ENCODE measurements around the gene HOTAIR.

Gene HOTAIR

GRCh38 chr12:53998110-53998899, 23.6 kb upstream of the HOTAIR start:
- peaks cover 0 to 29% (median 16%) of the 10 kb centered on the region in 4 experiments for H3K4me1 ChIP-seq (ENCODE audit: control extremely low read depth in 1 of 4, control insufficient read depth in 4 of 4, insufficient read depth in 4 of 4, low read length in 3 of 4)
- no peaks in the 10 kb centered on the region for H3K9me3 ChIP-seq (ENCODE audit: control extremely low read depth in 1 of 5, control insufficient read depth in 4 of 5, insufficient read depth in 2 of 5, low read depth in 1 of 5, low read length in 4 of 5)
- 4% methylated on average over 3 of the region's 11 CpGs for WGBS (ENCODE audit: insufficient coverage)
- H3K27ac ChIP-seq (ENCODE audit: insufficient read depth in 1 of 2, low read depth in 1 of 2, low read length in 2 of 2, poor library complexity in 1 of 2, severe bottlenecking in 2 of 2): no peak overlapping the region
- no peak for DNase-seq
- CTCF ChIA-PET: interaction anchor here (0.8 to 7.5 kb wide), 4 partner anchors 12 to 217 kb away, joined by 3 to 46 read pairs (median 6); partner anchors contain the start of gene HOXC10
- no peak overlapping the region for H3K4me3 ChIP-seq (ENCODE audit: control insufficient read depth in 1 of 7, extremely low read depth in 1 of 7, insufficient read depth in 4 of 7, low read depth in 2 of 7, low read length in 6 of 7)
- H3K36me3 ChIP-seq (ENCODE audit: control insufficient read depth in 4 of 4, insufficient read depth in 4 of 4, low read length in 3 of 4): no peaks in the 10 kb centered on the region
- H3K27me3 ChIP-seq (replicated peaks in 2 of 5; ENCODE audit: control insufficient read depth in 4 of 5, insufficient read depth in 5 of 5, low read length in 4 of 5): peaks cover 8 to 100% (median 63%) of the 10 kb centered on the region in 5 experiments
- POLR2A ChIA-PET: no interaction called here

GRCh38 chr12:53997204-53998109, 22.7 kb upstream of the HOTAIR start:
- no peaks in the 10 kb centered on the region for H3K36me3 ChIP-seq (ENCODE audit: control insufficient read depth in 4 of 4, insufficient read depth in 4 of 4, low read length in 3 of 4)
- H3K9me3 ChIP-seq (ENCODE audit: control extremely low read depth in 1 of 5, control insufficient read depth in 4 of 5, insufficient read depth in 2 of 5, low read depth in 1 of 5, low read length in 4 of 5): no peaks in the 10 kb centered on the region
- H3K27me3 ChIP-seq (replicated peaks in 2 of 5; ENCODE audit: control insufficient read depth in 4 of 5, insufficient read depth in 5 of 5, low read length in 4 of 5): peaks cover 14 to 100% (median 61%) of the 10 kb centered on the region in 5 experiments
- POLR2A ChIA-PET: no interaction called here
- H3K4me3 ChIP-seq (ENCODE audit: control insufficient read depth in 1 of 7, extremely low read depth in 1 of 7, insufficient read depth in 4 of 7, low read depth in 2 of 7, low read length in 6 of 7): no peak overlapping the region
- CTCF ChIA-PET: interaction anchor here (0.8 to 7.5 kb wide), 4 partner anchors 11 to 218 kb away, joined by 3 to 46 read pairs (median 6); partner anchors contain the start of gene HOXC10
- DNase-seq: no peak
- 5% methylated on average over 33 of the region's 35 CpGs for WGBS (ENCODE audit: insufficient coverage)
- H3K4me1 ChIP-seq (ENCODE audit: control extremely low read depth in 1 of 4, control insufficient read depth in 4 of 4, insufficient read depth in 4 of 4, low read length in 3 of 4): peaks cover 0 to 29% (median 16%) of the 10 kb centered on the region in 4 experiments
- H3K27ac ChIP-seq (ENCODE audit: insufficient read depth in 1 of 2, low read depth in 1 of 2, low read length in 2 of 2, poor library complexity in 1 of 2, severe bottlenecking in 2 of 2): no peak overlapping the region

DNA sequence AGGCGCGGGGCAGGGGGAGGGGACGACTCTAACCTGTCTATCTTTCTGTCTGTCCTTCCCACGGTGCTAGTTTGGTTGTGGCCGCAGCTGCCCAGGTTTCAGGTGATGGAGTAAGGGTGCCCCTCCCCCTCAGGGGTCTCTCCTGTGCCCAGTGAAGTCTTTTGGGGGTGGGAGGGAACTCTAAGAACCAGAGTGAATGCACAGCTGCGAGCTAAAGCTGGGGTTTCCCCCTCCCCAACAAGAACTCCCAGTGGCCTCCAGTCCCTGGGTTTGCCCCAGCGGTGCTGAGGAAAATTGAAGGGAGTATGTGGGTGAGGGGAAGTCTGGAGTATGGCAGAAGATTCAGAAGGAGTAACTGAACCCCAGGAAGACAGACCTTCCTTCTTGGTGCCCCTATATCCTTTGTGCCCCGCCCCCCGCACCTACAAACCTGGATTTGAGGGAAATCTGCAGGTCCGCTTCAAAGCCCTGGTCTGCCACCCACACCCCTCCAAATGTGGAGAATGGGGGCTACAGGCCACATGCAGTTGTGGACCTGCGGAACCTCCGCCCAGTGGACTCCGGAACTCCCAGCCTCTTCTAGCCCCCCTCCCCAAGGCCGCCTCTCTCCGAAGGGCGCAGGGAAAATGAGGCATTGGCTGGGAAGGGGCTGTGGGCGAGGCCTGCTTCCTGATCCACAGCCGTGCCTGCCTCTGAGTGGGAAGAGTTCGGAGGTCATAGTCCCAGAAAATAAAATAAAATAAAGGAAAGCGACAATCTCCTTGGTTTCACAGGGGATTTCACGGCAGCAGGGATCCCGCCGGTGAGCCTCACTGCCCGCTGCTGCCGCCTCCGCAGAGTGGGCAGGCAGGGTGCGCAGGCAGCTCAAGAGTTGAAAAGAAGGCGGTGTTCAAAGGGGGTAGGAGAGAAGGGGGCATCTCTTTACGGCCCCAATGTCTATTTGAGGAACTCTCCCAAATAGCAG, 21.8 kb upstream of the HOTAIR start:
- no peak for DNase-seq
- POLR2A ChIA-PET: interaction anchor here (0.5 kb wide), 1 partner anchor 122 kb away, joined by 3 read pairs; no protein-coding TSS in a partner anchor
- Histone ChIP-seq H3K36me3 (ENCODE audit: control insufficient read depth in 4 of 4, insufficient read depth in 4 of 4, low read length in 3 of 4) (no peaks in the 10 kb centered on the region), H3K27ac (ENCODE audit: insufficient read depth in 1 of 2, low read depth in 1 of 2, low read length in 2 of 2, poor library complexity in 1 of 2, severe bottlenecking in 2 of 2) (peak overlapping the region in 1 of 2 experiments; percentile 70), H3K9me3 (ENCODE audit: control extremely low read depth in 1 of 5, control insufficient read depth in 4 of 5, insufficient read depth in 2 of 5, low read depth in 1 of 5, low read length in 4 of 5) (no peaks in the 10 kb centered on the region), H3K4me1 (ENCODE audit: control extremely low read depth in 1 of 4, control insufficient read depth in 4 of 4, insufficient read depth in 4 of 4, low read length in 3 of 4) (peaks cover 0 to 29% (median 16%) of the 10 kb centered on the region in 4 experiments), H3K4me3 (ENCODE audit: control insufficient read depth in 1 of 7, extremely low read depth in 1 of 7, insufficient read depth in 4 of 7, low read depth in 2 of 7, low read length in 6 of 7) (peak overlapping the region in 4 of 7 experiments; percentile 16 to 72 (median 60)), H3K27me3 (replicated peaks in 2 of 5; ENCODE audit: control insufficient read depth in 4 of 5, insufficient read depth in 5 of 5, low read length in 4 of 5) (peaks cover 10 to 100% (median 65%) of the 10 kb centered on the region in 5 experiments)
- WGBS (ENCODE audit: insufficient coverage): 10% methylated on average over 20 of the region's 29 CpGs
- CTCF ChIA-PET: interaction anchor here (1.3 to 7.5 kb wide), 2 partner anchors 10 to 219 kb away, joined by 5 to 46 read pairs; partner anchors contain the start of gene HOXC10

DNA sequence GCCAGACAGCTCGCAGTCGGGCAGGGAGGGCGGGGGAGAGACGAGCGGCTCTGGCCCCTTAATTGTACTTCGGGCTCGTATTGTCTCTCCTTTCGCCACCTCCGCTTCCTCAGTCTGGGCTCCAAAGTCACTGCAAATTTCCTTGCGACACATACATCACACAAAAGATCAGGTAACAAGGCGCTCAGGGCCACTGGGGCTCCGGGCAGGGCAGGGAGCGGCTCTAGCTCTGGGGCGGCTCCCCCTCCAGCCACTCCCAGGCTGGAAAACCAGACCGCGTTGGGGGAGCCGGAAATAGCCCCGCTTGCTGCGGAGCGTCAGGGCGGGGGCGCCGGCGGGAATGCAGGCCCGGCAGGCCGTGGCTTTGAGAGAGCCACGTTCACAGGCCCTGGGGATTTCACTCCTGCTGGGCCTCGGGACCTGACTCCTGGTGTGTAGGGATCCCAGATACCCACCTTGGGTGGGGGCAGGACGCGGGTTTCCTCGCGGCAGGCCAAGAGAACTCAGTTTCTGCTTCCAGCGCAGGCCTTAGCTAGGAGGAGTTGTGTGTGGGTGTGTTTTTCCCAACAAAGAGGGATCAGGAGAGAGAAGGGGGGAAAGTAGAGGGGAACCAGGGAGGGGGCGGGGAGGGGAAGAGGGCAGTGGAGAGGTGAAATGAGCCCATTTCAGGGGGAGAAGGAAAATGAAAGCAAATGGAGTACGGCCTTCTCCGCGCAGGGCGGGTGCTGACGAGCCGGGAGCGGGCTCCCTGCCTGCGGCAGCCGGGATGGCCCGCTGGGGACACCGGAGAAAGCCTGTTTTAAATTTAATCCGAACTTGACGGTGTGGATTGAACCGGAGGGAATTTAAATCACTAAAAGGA, 20.9 kb upstream of the HOTAIR start:
- H3K4me1 ChIP-seq (ENCODE audit: control extremely low read depth in 1 of 4, control insufficient read depth in 4 of 4, insufficient read depth in 4 of 4, low read length in 3 of 4): peaks cover 0 to 29% (median 16%) of the 10 kb centered on the region in 4 experiments
- peak overlapping the region in 1 of 2 experiments; percentile 70 for H3K27ac ChIP-seq (ENCODE audit: insufficient read depth in 1 of 2, low read depth in 1 of 2, low read length in 2 of 2, poor library complexity in 1 of 2, severe bottlenecking in 2 of 2)
- DNase-seq: peak in 2 of 3 donors; percentile 45 to 48
- no peaks in the 10 kb centered on the region for H3K9me3 ChIP-seq (ENCODE audit: control extremely low read depth in 1 of 5, control insufficient read depth in 4 of 5, insufficient read depth in 2 of 5, low read depth in 1 of 5, low read length in 4 of 5)
- H3K27me3 ChIP-seq (replicated peaks in 2 of 5; ENCODE audit: control insufficient read depth in 4 of 5, insufficient read depth in 5 of 5, low read length in 4 of 5): peaks cover 10 to 100% (median 66%) of the 10 kb centered on the region in 5 experiments
- CTCF ChIA-PET: interaction anchor here (7.5 kb wide), 1 partner anchor 9 kb away, joined by 46 read pairs; the partner anchor contains the start of gene HOXC10
- POLR2A ChIA-PET: no interaction called here
- H3K4me3 ChIP-seq (ENCODE audit: control insufficient read depth in 1 of 7, extremely low read depth in 1 of 7, insufficient read depth in 4 of 7, low read depth in 2 of 7, low read length in 6 of 7): peak overlapping the region in 6 of 7 experiments; percentile 16 to 72 (median 36)
- H3K36me3 ChIP-seq (ENCODE audit: control insufficient read depth in 4 of 4, insufficient read depth in 4 of 4, low read length in 3 of 4): no peaks in the 10 kb centered on the region
- under 1% methylated on average over 40 of the region's 48 CpGs for WGBS (ENCODE audit: insufficient coverage)

GRCh38 chr12:53995002-53995377, 20.2 kb upstream of the HOTAIR start:
- peaks cover 10 to 100% (median 67%) of the 10 kb centered on the region in 5 experiments for H3K27me3 ChIP-seq (replicated peaks in 2 of 5; ENCODE audit: control insufficient read depth in 4 of 5, insufficient read depth in 5 of 5, low read length in 4 of 5)
- H3K9me3 ChIP-seq (ENCODE audit: control extremely low read depth in 1 of 5, control insufficient read depth in 4 of 5, insufficient read depth in 2 of 5, low read depth in 1 of 5, low read length in 4 of 5): no peaks in the 10 kb centered on the region
- ChIA-PET CTCF (no interaction called here), POLR2A (no interaction called here)
- under 1% methylated on average over 16 of the region's 17 CpGs for whole genome bisulfite sequencing (ENCODE audit: insufficient coverage)
- H3K4me1 ChIP-seq (ENCODE audit: control extremely low read depth in 1 of 4, control insufficient read depth in 4 of 4, insufficient read depth in 4 of 4, low read length in 3 of 4): peaks cover 0 to 26% (median 13%) of the 10 kb centered on the region in 4 experiments
- peak overlapping the region in 1 of 2 experiments; percentile 49 for H3K27ac ChIP-seq (ENCODE audit: insufficient read depth in 1 of 2, low read depth in 1 of 2, low read length in 2 of 2, poor library complexity in 1 of 2, severe bottlenecking in 2 of 2)
- H3K4me3 ChIP-seq (ENCODE audit: control insufficient read depth in 1 of 7, extremely low read depth in 1 of 7, insufficient read depth in 4 of 7, low read depth in 2 of 7, low read length in 6 of 7): peak overlapping the region in 2 of 7 experiments; percentile 72
- H3K36me3 ChIP-seq (ENCODE audit: control insufficient read depth in 4 of 4, insufficient read depth in 4 of 4, low read length in 3 of 4): no peaks in the 10 kb centered on the region
- no peak for DNase-seq
